IPS-NIHi7 (cell line): ENCODE measurements around the gene ADAM19.

Experiments used
- DNase-seq: peaks from one replicate; pipeline ENCODE4 v3.0.0; 2012; ENCODE audit warnings: mixed read lengths; ENCODE audit errors: extremely low spot score

ADAM19 gene

DNA sequence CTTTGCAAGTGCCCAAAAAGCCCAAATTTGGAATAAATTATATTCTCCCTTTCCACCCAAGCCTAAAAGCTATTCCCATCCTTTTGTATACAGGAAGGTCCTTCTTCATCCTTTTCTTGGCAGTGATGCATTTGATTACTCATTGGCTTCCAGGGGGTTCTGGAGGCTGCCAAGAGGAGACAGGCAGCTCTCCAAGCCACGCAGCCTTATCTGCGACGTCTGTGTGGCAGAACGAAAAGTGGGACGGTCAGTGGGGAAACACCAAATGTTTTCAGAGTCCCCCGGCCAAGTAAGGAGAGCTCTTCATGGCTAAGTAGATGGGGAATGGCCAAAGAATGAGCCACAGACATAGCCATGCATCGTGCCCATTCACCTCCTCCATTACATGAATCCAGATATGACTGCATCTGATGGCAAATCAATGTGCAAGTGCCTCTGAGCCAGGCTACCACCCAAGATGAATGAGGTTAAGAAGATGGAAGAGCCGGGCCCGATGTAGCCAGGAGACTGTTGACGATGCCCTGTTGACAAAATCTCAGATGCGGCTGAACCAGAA, 12.1 kb downstream of the ADAM19 start:
- DNase-seq, result no peak

DNA sequence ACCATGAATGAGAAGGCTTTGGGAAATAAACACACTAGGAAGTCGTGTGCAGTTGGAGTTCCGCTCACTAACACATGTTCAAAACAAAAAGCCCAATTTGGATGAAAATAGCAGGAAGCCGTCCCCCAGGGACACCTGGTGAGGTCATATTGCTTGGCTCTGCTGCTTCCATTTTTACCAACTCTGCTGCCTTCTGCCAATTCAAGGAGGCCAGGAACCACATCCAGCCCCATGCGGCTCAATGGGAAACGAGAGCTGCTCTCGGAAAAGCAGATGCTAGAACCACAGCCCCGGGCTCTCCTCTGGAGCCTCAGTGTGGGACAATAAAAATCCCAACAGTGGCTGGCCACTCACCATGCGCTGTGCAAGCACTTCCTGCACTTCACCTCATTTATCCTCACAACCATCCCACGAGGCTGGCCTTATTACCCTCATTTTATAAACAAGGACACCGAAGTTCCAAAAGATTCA, 13.4 kb downstream of the ADAM19 start:
- DNase-seq, result no peak

DNA sequence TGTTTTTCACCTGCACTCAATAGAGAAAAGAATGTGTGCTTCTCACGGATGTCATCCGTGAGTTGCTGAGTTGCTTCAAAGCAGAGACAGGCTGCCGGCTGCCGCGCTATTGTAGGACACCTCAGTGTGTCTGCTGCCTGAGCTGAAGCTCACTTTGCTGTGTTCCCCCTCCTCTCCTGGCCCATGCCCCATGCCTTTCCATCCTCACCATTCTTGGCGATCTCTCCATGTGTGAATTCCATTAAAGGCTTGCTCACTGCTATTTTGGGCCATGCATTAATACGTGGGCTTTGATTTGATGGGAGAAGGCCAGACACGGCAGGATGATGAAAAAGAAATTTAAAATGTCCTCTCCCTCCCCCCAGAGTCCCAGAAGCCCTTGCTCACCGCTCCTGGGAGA, 14.5 kb downstream of the ADAM19 start:
- no peak for DNase-seq

DNA sequence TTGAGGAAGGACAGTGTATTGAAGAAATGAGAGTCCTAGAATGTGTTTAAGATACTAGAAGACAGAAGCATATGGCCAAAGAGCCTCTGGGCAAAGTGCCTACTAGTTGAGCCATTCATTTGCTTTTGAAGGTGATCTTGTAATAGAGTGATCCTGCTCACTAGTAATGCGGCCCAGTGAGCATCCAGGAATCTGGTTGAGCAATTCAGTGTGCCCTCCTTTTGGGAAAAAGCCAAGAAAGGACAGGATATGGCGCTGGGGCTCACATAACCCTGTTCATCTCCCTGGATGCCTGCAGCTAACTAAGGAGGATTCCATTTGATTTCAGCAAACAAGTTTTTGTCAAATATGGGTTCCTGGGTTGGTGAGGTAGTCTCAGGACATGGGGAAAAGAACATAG, 16.3 kb downstream of the ADAM19 start:
- DNase-seq, result no peak

DNA sequence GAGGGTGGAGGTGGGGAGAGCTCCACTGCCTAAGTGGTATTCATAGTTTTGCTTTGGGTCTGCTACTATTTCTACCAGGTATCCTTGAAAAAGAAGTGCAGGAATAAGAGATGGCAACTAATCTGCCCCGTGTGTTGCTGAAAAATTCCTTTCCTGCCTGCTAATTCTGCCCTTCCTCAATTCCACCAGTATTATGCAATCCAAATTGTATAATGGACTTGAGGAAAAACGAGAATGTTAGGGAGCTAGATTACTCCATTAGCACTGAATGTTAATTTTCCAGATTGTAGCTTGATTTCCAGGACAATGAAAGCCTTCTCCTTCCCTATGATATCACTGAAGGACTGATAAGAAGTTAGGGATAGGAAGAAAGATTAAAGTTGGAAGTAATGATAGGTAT, 16.9 kb downstream of the ADAM19 start:
- DNase-seq, result no peak

DNA sequence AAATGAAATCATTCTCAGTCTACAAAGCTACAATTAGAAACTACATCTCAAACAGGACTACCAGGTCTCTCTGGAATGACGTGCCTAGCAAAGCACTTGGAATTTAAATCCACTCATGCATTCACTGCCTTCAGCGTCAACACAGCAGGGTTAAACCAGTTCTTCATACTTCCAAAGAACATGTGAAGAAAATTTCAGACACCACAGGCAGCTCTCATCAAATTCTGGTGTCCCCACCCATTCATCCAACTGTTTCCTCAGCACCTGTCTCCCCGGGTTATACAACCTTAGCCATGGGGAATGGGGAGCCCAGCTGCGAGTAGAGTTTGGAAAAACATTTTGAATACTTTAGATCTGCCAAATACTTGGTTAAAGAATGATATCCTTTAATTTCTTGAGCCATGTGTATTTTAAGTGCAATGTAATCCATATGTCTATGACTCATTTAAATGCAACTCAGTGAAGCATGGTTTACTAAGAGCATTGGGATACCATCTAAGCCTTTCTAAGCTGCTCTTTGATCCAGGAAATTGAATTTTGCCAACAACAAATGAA, 17.5 kb downstream of the ADAM19 start:
- DNase-seq, result no peak

DNA sequence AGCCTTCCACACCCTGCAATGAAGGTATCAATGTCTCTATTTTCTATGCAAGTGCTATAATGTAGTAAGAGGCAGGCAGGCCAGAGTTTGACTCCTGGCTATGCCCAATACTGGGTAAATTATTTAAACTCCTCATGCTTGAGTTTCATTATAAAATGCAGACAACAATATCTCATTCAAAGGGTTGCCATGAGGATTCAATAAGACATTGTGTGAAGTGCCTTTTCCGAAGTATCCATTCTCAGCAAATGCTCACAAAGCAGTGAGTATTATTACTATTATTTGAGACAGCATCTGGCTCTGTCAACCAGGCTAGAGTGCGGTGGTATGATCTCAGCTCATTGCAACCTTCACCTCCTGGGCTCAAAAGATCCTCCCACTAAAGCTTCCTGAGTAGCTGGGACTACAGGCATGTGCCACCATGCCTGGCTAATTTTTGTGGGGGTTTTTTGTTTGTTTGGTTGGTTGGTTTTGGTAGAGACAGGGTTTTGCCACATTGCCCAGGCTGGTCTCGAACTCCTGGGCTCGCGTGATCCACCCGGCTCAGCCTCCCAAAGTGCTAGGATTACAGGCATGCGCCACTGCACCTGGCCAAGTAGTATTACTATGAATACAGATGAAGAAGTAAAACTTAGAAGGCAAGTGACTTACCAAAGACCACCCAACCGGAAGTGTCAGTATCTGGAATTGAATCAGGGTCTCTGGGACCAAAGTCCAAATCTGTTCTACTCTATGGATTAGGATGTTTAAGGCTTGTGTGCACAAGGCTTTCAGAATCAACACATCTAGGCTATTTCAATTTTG, 18.8 kb downstream of the ADAM19 start:
- DNase-seq, result no peak

DNA sequence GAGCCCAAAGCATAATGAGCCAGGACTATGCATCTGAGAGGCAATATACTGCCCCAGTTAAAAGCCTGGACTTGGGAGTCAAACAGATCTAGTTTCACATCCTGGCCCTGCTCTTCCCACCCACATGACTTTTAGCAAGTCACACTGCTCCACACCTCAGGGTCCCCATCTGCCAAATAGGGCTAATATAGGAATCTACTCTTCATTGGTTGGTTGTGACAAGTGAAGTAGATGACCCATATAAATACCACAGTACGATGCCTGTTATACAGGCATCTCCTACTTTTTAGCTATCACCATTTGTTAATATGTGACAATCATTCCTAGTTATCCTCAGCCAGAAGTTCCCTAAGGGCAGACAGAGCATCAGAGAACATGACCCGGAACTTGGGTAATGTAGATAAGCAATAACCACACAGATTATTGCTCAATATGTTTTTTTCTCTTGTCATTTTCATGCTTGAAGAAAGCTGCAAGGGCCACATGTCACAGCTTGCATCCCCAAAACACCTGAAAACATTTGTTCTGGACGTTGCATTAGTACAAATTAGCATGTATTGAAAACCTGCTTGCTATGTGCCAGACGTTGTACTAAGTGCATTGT, 20.4 kb downstream of the ADAM19 start:
- DNase-seq, result no peak

DNA sequence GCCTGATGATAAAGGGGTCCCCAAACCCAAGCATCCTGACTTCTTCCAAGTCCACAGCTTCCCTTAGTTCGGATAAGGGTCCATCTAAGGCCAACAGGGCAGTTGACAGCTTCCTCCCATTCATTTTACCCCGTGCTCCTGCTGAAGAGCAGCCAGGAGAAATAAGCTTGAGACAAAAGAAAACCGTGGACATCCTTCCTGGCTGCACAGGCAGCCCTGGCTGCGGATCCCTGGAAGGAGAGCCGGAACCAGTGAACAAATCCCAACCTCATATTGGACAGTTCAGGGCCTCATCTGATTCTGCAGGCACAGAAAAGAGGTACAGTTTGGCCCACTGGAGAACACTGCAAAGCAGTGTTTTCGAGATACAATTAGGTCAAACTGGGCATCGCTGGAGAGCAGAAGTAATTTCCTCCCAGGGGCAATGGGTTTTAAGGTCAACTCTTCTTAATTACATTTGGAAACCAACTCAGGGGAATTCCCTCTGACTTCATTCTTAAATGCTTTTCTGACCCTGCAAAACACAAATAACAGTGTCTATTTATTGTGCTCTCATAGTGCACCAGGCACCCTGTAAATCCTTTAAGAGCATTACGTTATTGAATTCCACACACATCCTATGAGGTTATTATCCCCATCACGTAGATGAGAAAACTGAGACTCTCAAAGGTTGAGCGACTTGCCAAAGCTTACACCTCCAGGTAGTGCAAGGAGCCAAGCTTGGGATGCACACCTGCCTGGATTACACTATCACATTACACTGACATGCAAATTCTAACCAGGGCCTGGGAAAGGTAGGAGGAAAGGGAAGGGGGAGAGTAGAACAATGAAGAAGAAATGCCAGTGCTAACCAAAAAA, 21.2 kb downstream of the ADAM19 start:
- DNase-seq, result no peak

DNA sequence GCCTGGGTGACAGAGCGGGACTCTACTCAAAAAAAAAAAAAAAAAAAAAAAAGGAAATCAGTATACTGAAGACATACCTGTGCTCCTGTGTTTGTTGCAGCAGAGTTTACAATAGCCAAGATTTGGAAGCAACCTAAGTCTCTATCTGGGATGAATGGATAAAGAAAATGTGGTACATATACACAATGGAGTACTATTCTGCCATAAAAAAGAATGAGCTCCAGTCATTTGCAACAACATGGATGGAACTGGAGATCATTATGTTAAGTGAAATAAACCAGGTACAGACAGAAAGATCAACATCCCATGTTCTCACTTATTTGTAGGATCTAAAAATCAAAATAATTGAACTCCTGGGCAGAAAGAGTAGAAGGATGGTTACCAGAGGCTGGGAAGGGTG, 22.9 kb downstream of the ADAM19 start:
- DNase-seq, result no peak

DNA sequence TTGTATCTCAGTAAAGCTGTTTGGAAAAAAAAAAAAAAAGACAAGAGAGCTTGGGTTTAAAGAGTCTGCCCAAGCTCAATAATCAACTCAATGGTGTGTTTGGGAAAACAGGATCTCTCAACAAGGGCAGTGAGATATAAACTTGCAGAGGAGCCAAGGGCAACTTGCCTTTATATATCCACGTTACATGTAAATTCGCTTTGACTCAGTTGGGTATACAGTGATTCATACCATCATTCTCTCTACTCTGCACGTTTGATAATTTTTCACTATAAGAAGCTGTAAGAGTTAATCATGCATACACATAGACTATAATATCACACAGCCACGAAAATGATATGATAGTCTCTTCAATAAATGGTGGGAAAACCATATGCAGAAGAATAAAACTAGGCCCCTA, 24.9 kb downstream of the ADAM19 start:
- no peak for DNase-seq

DNA sequence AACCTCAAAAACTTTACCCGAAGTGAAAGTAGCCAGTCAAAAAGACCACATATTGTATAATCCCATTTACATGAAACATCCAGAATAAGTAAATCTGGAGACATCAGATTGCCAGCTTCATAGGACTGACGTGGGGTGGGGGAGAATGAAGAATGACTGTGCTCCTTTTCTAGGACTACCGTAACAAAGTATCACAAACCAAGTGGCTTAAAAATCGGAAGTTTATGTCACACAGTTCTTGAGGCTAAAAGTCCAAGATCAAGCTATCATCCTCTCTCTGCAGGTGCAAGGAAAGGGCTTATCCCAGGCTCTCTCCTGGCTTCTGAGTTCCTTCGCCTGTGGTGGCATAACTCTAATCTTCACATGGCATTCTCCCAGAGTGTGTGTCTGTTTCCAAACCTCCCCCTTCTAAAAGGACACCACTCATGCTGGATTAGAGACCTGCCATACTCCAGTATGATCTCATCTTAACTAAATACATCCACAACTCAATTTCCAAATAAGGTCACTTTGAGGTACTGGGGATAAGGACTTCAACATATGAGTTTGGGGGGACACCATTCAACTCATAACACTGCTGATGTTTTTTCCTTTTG, 25.5 kb downstream of the ADAM19 start:
- DNase-seq, result no peak

DNA sequence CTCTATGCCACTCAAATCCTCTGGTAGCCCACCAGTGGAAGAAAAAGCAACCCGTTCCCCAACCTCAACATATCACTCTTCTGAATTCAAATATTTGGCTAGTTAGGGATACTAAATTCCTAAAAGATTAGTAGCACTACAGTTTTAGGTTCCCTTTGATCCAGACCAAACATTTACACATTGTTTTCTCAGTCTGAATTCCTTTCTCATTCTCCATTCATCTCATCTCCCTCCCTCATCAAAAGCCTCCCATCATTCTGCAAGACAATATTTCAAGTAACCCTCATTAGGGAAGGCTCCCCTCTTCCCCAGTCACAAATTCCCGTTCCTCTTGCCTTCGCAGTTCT, 26.3 kb downstream of the ADAM19 start:
- no peak for DNase-seq

DNA sequence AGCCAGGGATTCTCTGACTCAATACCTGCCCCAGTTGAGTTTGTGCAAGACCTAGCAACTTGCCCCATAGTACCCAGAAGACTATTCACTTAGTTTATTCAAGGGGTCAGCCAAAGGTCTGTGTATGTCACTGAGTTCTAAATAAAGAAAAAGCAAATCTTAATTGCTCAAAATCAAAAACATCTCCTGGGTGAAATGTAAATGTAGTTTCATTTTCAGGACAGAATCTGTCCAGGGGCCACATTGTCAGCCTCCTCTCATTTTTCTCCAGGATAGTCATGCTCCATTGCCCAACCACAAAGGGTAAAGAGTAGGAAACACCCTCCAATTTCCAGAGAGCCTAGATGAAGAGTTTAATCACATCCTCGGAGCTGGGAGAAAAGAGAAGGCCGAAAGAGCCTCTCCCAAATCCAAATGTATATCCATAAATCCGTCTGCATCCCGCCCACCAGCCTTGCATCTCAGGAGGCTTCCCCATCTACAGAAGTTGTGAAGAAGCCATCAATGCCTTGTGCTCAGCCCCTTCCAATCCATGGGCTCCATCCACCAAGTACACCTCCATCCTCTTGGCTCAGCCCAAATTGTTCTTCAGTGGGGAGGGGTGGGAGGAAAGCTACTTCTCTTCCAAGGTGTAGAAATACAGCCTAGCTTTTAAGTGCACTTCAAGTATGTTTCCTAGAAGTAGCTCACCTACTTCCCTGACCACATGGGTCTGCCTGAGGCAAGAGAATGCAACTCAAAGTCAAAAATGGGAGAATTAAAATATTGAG, 26.9 kb downstream of the ADAM19 start:
- no peak for DNase-seq

DNA sequence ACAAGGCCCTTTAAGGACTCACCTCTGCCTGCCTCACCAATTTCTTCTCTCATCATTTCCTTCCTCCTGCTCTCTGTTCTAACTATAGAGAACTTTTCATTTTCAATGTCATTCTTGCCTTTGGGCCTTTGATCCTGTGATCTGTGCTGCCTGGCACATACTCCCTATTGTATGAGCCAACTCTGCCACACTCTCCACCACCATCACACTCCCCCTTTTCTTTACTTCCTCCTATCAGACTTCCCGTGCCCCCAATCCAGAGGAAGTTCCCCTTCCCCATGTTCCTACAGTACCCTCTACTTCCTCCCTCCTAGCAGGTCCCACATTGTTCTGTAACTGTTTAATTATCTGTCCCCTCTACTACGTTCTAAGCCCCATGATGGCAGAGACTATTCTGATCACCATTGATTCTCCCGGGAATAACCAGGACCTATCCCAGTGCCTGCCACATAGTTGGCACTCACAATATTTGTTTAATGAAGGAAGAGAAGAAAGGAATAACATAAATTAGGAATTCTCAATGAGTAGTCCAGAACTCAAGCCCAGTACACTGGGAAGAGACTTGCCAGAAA, 27.5 kb downstream of the ADAM19 start:
- DNase-seq, result no peak

DNA sequence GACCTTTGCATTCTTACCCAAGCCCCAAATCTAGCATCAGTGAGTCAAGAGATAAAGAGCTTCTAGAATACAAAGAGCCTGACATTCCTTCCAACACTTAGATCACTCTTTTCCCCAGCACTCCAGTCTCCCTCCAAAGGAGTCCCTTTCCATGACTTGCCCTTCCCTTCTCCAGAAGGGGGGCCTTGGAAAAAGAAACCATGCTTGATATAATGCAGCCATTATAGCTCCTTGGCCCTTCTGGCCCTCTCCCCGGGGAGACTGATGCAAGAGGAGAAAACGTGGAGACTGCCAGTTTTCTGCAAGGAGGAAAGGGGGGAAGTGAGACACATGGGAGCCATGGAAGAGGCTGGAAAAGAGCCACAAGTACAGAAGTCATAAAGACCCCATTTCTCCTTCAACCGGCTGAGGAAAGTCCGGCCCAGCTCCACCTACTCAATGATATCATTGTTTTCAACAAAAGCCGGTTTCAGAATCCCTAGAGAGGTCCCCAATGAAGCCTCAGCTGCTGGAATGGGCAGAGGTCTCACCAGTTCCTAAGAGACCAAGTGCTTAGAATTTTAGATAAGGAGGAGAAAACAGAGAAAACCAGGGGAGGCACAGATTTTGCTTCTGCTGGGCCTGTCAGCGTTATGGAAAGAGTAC, 29.0 kb downstream of the ADAM19 start:
- no peak for DNase-seq

DNA sequence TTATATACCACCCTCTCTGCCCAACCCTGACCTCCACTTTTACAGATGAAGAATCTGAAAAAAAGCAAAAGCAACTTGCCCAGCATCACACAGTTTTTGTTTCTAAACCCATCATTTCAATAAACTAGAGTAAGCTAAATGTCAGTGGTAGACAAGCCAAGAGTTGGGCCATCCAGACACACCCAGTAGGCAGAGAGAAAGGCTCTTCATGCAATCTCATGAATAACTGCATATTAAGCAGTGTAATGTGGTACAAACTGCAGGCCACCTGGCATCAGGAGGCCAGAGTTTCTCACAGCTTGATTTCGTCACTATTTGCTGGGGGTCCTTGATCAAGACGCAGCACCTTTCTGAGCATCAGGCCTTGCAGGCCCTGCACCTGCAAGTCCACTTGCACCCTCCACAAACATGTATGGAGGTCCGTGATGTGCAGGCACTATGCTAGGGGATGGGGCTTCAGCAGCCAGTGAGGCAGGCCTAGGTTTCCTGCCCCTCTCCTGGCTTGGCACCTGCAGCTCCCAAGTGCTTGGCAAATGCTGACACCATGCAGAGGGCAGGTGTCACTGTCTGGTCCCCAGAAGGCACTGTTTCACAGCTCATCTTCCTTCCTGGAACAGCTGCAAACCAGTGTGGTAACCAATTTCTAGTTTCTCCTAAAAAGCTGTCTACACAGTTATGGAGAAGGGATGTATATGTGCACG, 29.8 kb downstream of the ADAM19 start:
- no peak for DNase-seq

DNA sequence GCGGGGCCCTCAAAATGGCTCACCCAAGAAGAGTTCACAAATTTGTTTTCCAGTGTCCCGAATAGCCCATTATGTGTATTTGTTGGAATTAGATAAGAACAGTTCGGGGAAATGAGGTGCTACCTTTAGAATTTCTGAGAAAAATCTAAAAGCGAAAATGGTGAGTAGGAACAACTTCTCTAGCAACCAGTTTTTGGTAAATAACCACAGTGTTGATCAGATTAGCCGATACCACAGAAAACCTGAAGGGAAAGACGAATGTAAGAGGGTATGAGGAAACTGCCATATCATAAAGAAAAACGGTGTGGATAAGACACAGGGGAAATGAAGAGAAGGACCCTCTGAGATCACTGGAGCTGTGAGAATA, 31.0 kb downstream of the ADAM19 start:
- DNase-seq, result no peak

DNA sequence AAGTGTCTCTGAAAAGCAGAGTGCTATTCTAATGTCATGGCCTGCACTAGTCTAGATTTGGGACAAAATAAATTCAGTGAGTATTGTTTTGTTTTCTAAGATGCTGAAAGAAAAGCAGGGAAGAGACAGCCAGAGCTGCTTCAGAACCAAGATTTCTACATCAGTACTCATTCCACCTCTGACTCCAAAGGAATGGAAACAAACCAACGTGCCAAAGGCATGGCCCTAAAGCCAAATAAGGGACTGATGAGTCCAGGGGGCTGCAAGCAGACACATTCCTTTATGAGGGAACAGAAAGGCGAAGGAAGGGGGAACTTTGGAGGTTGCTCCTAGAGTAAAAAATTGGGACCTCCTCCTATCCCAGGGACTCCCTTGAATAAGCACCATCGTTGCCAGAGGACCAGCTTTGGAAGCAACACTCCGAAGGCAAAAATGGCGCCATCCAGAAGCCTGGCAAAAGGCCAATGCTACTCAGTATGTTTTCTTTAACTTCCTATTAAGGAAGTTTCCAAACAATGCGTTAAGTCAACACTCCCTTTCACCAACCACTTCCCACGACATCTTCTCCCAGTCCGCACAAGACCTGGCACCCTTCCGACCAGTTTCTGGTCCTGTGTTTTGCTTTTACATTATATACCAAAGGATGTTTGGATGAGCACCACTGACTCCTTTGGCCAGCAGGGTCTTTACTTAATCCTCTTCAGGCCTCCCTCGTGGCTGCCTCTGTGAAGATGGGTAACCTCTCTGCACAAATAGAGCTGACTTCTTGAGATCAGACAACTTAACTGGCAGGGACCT, 31.6 kb downstream of the ADAM19 start:
- DNase-seq, result no peak
